Hepatocyte (in vitro differentiated cells): ENCODE data around the gene TMEM123. TPM values are rescaled to one million over a fixed set of nuclear protein-coding genes. Genes with fewer than 3 reads are reported as not detected.

Experiments used
- DNase-seq: peaks from one replicate; pipeline ENCODE4 v3.0.0-alpha.2; 2016; ENCODE audit warnings: low spot score
- H2AFZ ChIP-seq: fragments of 200-600 bp; sonication (generic); 2 replicates; pipeline ENCODE4 v1.6.0; 2016; ENCODE audit warnings: antibody characterized with exemption, mild to moderate bottlenecking
- H3K27ac ChIP-seq: fragments of 200-600 bp; sonication (generic); 2 replicates; pipeline ENCODE4 v1.5.1; 2016; ENCODE audit warnings: mild to moderate bottlenecking
- H3K27me3 ChIP-seq: fragments of 200-600 bp; sonication (generic); 2 replicates; pipeline ENCODE4 v1.6.1; 2016
- H3K36me3 ChIP-seq: fragments of 200-600 bp; sonication (generic); replicated peaks from 2 replicates; pipeline ENCODE4 v1.5.1; 2016; ENCODE audit warnings: low read depth; ENCODE audit not compliant: insufficient read depth
- H3K4me1 ChIP-seq: fragments of 200-600 bp; sonication (generic); 2 replicates; pipeline ENCODE4 v1.5.1; 2016; ENCODE audit warnings: mild to moderate bottlenecking, moderate library complexity; ENCODE audit not compliant: insufficient read depth
- H3K4me2 ChIP-seq: fragments of 200-600 bp; sonication (generic); 2 replicates; pipeline ENCODE4 v1.6.0; 2016
- H3K4me3 ChIP-seq: fragments of 200-600 bp; sonication (generic); 2 replicates; pipeline ENCODE4 v1.5.1; 2016; ENCODE audit warnings: mild to moderate bottlenecking
- H3K79me2 ChIP-seq: fragments of 200-600 bp; sonication (generic); 2 replicates; pipeline ENCODE4 v1.6.0; 2017; ENCODE audit warnings: mild to moderate bottlenecking
- H3K9me2 ChIP-seq: fragments of 200-600 bp; sonication (generic); replicated peaks from 2 replicates; pipeline ENCODE4 v1.6.0; 2017; ENCODE audit warnings: mild to moderate bottlenecking; ENCODE audit not compliant: insufficient read depth
- H3K9me3 ChIP-seq: fragments of 200-600 bp; sonication (generic); 2 replicates; pipeline ENCODE4 v1.5.1; 2016; ENCODE audit warnings: low read depth, mild to moderate bottlenecking
- H4K20me1 ChIP-seq: fragments of 200-600 bp; sonication (generic); 2 replicates; pipeline ENCODE4 v1.6.0; 2016; ENCODE audit warnings: mild to moderate bottlenecking; ENCODE audit not compliant: insufficient read depth, poor library complexity, severe bottlenecking
- CTCF ChIP-seq: fragments of 200-600 bp; sonication (generic); IDR thresholded peaks from 2 replicates; pipeline ENCODE4 v1.5.1; 2016; ENCODE audit warnings: antibody characterized with exemption, mild to moderate bottlenecking; ENCODE audit not compliant: poor library complexity
- EZH2 ChIP-seq: fragments of 200-600 bp; sonication (generic); IDR thresholded peaks from 2 replicates; pipeline ENCODE4 v1.6.1; 2016; ENCODE audit warnings: antibody characterized with exemption, mild to moderate bottlenecking, borderline replicate concordance
- EZH2phosphoT487 ChIP-seq: fragments of 200-600 bp; sonication (generic); IDR thresholded peaks from one replicate; pipeline ENCODE4 v1.6.1; 2018; ENCODE audit warnings: antibody characterized with exemption, mild to moderate bottlenecking, low read depth, moderate library complexity; ENCODE audit not compliant: unreplicated experiment, severe bottlenecking
- WGBS: methylation state at CpG from one replicate; pipeline ENCODE4 v1.1.6; 2016; ENCODE audit warnings: low lambda C conversion rate; ENCODE audit errors: missing lambda C conversion rate; 5-methylcytosine and 5-hydroxymethylcytosine counted together
- polyA plus RNA-seq: library from polyadenylated mRNA; unstranded; fragments of >200 nt; fragmentation: Nextera tagmentation; extraction: Ambion mirVana; gene quantifications from 2 replicates; pipeline ENCODE4 v1.2.1, GENCODE V29; 2016
- total RNA-seq: library from RNA; depleted of rRNA; stranded (reverse); fragments of >200 nt; gene quantifications from 2 replicates; pipeline ENCODE4 v1.2.3, GENCODE V29; 2014

The TMEM123 gene
- total and polyA plus RNA-seq, 2 experiments from 2014 or later = 122 to 182 TPM

GRCh38 chr11:102405501-102405900 lies 47.1 kb downstream of the TMEM123 start:
- Histone ChIP-seq H3K27ac (no peak overlapping the region), H3K4me1 (peaks cover 7% of the 10 kb centered on the region), H3K36me3 (no peaks in the 10 kb centered on the region), H3K9me2 (no peaks in the 10 kb centered on the region), H3K27me3 (no peaks in the 10 kb centered on the region), H4K20me1 (peaks cover 15% of the 10 kb centered on the region), H3K4me2 (no peak overlapping the region), H3K9me3 (no peaks in the 10 kb centered on the region), H3K4me3 (no peak overlapping the region), H3K79me2 (peaks cover 78% of the 10 kb centered on the region), H2AFZ (no peak overlapping the region)
- 98% methylated on average over 5 of the region's 5 CpGs for WGBS
- DNase-seq = no peak
- TF ChIP-seq CTCF (no peak), EZH2phosphoT487 (no peak), EZH2 (no peak)

- Histone ChIP-seq H3K79me2 (peaks cover 51% of the 10 kb centered on the region), H3K27ac (no peak overlapping the region), H3K9me2 (no peaks in the 10 kb centered on the region), H4K20me1 (peaks cover 5% of the 10 kb centered on the region), H3K9me3 (no peaks in the 10 kb centered on the region), H3K36me3 (no peaks in the 10 kb centered on the region), H3K4me1 (no peaks in the 10 kb centered on the region), H2AFZ (no peak overlapping the region), H3K4me2 (no peak overlapping the region), H3K27me3 (no peaks in the 10 kb centered on the region), H3K4me3 (no peak overlapping the region)
- TF ChIP-seq CTCF = no peak
- TF ChIP-seq EZH2 = no peak
- no peak for TF ChIP-seq EZH2phosphoT487
- no peak for DNase-seq
These were observed 50.0 kb downstream of the TMEM123 start for GRCh38 chr11:102402548-102402947.

GRCh38 chr11:102401905-102402304 lies 50.7 kb downstream of the TMEM123 start:
- DNase-seq = no peak
- Histone ChIP-seq H4K20me1 (peaks cover 1% of the 10 kb centered on the region), H3K36me3 (no peaks in the 10 kb centered on the region), H3K4me1 (no peaks in the 10 kb centered on the region), H3K9me3 (no peaks in the 10 kb centered on the region), H2AFZ (no peak overlapping the region), H3K4me3 (no peak overlapping the region), H3K27ac (no peak overlapping the region), H3K4me2 (no peak overlapping the region), H3K79me2 (peaks cover 45% of the 10 kb centered on the region), H3K9me2 (no peaks in the 10 kb centered on the region), H3K27me3 (no peaks in the 10 kb centered on the region)
- no peak for TF ChIP-seq EZH2
- TF ChIP-seq CTCF = no peak
- no peak for TF ChIP-seq EZH2phosphoT487
- 95% methylated on average over 3 of the region's 3 CpGs for WGBS

- 98% methylated on average over 5 of the region's 5 CpGs for WGBS
- no peaks in the 10 kb centered on the region for H3K36me3 ChIP-seq
- no peak for DNase-seq
These were observed 52.0 kb downstream of the TMEM123 start for GRCh38 chr11:102400603-102401002.

More at GRCh38 chr11:102400603-102401002, 52.0 kb downstream of the TMEM123 start:
- H3K27ac ChIP-seq = no peak overlapping the region
- TF ChIP-seq EZH2phosphoT487 = no peak
- no peaks in the 10 kb centered on the region for H3K9me2 ChIP-seq
- no peaks in the 10 kb centered on the region for H3K4me1 ChIP-seq
- no peaks in the 10 kb centered on the region for H3K27me3 ChIP-seq
- no peaks in the 10 kb centered on the region for H4K20me1 ChIP-seq
- no peak overlapping the region for H2AFZ ChIP-seq
- H3K79me2 ChIP-seq = peaks cover 33% of the 10 kb centered on the region
- no peaks in the 10 kb centered on the region for H3K9me3 ChIP-seq
- no peak overlapping the region for H3K4me3 ChIP-seq
- no peak overlapping the region for H3K4me2 ChIP-seq
